IPS-NIHi7 (cell line): ENCODE measurements around the gene COASY.
"Not testable (repeated sequence)": the region's sequence is repeated elsewhere in the genome, so short reads cannot be mapped to it uniquely, and the experiment has no call there.

Experiments used
- DNase-seq: peaks from one replicate; pipeline ENCODE4 v3.0.0; 2012; ENCODE audit warnings: mixed read lengths; ENCODE audit errors: extremely low spot score

The COASY gene

DNA sequence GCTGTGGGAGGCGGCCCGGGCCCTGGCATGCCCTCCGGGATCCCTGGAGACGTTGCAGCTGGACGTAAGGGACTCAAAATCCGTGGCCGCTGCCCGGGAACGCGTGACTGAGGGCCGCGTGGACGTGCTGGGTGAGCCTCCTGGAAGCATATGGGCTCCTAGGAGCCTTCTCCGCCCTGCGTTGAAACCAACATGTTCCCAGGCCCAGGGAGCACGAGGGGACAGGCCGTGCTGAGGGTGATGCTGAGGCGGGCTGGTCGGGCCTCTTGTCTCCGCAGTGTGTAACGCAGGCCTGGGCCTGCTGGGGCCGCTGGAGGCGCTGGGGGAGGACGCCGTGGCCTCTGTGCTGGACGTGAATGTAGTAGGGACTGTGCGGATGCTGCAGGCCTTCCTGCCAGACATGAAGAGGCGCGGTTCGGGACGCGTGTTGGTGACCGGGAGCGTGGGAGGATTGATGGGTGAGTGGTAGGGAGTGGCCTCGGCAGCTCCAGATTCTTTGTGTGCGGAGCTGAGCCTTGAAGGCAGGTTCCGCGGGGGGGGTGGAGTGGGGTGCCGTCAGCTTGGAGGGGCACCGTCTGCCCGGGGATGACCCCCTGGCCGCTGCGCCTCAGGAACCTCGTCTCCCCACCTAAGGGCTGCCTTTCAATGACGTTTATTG lies 8.7 kb upstream of the COASY start:
- no peak for DNase-seq

DNA sequence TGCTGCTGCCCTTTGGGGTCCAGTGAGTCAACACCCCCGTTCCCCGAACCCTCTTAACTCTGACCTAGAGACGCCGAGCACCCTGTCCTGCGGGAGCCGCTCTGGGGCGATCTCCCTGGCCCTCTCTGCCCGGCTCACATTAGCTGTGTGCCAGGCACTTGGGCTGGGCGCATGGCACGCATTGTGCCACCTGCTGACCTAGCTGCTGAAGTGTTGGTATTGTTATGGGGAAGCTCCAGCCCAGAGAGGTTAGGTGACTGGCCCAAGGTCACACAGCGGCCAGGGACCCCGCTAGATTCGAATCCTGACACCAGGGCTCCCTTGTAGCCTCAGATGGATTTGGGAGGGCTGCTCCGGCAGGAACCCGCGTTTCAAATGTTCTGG lies 8.1 kb upstream of the COASY start:
- no peak for DNase-seq

- peak; percentile 88 for DNase-seq
These were observed 7.5 kb upstream of the COASY start for GRCh38 chr17:42554250-42555121.

GRCh38 chr17:42555122-42555622 lies 6.8 kb upstream of the COASY start:
- DNase-seq, result no peak

- not testable (repeated sequence) for DNase-seq
These were observed 5.9 kb upstream of the COASY start for GRCh38 chr17:42555961-42556617.

DNA sequence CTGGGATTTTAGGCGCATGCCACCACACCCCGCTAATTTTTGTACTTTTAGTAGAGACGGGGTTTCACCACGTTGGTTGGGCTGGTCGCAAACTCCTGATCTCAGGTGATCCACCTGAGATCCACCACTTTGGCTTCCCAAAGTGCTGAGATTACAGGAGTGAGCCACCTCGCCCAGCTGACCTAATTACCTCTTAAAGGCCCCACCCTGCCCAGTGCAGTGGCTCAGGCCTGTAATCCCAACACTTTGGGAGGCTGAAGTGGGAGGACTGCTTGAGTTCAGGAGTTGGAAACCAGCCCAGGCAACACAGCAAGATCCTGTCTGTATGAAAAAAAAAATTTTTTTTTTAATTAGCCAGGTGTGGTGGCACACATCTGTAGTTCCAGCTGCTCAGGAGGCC lies 2.9 kb upstream of the COASY start:
- no peak for DNase-seq

- DNase-seq, result no peak
These were observed 1.7 kb upstream of the COASY start for GRCh38 chr17:42560246-42560645.

- no peak for DNase-seq
These were observed 617 bp downstream of the COASY start for GRCh38 chr17:42562388-42563142.

DNA sequence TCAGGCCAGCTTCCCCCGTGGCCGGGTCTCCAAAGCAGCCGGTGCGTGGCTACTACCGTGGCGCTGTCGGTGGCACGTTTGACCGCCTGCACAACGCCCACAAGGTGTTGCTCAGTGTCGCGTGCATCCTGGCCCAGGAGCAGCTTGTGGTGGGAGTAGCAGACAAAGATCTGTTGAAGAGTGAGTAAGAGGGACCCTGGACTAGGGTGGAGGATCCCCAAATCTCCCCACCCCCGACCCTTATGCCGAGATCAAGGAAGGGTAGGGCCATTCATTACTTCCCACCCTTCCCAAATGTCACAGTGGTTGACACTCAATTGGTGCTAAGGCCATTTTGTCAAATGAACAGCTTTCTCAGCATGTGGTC lies 1.2 kb downstream of the COASY start:
- DNase-seq, result no peak

DNA sequence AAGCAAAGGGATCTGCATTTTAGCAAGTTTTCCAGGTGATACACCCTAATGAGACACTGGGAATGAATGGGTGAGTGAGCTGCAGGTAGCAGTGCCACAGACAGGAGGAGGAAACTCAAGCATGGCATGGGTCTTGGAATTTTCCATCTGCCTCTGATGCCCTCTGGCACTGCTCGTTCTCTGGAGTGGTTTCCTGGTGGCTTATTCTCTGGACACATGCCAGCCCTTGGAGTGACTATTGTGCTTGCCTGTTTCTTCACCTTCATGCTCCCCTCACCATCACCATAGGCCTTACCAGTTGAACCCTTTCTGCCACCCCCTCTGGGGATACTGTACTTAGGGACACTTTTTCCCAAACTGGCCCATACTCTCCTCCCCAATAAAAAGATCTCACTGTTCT lies 1.6 kb downstream of the COASY start:
- DNase-seq, result no peak

DNA sequence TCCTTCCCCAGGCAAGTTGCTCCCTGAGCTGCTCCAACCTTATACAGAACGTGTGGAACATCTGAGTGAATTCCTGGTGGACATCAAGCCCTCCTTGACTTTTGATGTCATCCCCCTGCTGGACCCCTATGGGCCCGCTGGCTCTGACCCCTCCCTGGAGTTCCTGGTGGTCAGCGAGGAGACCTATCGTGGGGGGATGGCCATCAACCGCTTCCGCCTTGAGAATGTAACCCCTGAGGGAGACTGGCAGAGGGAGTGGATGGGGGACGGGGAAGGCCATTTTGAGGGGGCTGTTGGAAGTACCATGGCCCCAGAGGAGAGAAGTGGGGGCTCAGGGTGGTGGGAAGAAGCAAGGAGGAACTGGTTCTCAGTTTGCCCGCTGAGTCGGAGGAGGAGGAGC lies 2.0 kb downstream of the COASY start:
- no peak for DNase-seq

DNA sequence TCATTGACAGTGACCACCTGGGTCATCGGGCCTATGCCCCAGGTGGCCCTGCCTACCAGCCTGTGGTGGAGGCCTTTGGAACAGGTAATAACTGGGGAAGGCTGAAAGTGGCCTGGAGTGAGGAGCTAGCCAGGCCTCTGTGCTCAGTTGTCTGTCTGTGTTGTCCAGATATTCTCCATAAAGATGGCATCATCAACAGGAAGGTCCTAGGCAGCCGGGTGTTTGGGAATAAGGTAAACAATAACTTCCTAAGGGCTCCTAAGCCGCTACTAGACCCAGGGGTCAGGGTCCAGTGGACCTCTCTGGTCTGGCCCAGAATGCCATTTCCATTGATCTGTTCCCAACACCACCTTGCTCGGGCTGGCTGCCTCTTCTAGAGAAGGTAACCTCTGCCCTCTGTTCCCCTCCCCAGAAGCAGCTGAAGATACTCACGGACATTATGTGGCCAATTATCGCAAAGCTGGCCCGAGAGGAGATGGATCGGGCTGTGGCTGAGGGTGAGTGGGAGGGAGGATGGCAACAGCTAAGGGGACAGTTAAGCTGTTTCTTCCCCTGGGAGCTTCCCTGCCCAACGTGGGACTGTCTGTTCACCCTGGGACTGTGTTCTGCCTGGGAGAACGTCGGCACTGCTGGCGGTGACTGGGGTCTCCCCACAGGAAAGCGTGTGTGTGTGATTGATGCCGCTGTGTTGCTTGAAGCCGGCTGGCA lies 3.0 kb downstream of the COASY start:
- DNase-seq, result no peak

- no peak for DNase-seq
These were observed 3.7 kb downstream of the COASY start for GRCh38 chr17:42565523-42566214.

GRCh38 chr17:42566215-42566882 lies 4.4 kb downstream of the COASY start:
- DNase-seq, result no peak

DNA sequence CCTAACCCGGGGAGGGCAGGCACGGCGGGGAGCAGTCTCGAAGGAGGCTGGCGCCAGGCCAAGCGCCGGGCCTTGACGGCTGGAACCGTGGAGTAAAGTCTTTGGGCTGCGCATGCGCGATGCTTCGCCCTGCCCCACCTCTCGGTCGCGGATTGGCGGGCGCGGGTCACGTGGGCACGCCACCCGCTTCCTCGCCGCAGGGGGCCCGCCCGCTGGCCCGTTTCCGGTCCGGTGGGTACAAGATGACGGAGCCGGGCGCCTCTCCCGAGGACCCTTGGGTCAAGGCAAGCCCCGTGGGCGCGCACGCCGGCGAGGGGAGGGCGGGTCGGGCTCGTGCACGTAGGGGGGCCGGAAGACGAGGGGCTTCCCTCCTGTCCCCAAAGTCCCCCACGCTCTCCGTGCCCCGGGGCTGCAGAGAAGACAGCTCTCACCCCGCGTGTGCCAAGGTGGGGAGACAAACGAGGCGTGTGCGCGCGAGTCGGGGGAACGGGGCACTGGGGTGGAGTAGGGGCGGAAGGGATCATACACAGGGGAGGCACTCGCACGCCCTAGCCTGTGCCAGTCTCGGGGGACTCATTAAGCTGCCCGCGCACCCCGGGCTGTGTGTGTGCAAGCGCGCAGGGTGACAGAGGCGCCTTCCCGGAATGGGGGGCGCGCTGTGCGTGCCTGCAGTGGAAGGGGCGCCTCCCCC lies 5.1 kb downstream of the COASY start, which contains the start of gene MLX:
TSS of gene MLX (plus strand) at position 218 of the 691 bp plus-strand sequence. CDS start at position 243, 25 bp downstream.
- peak; percentile 100 for DNase-seq

- DNase-seq, result no peak
These were observed 6.6 kb downstream of the COASY start for GRCh38 chr17:42568341-42569111.

DNA sequence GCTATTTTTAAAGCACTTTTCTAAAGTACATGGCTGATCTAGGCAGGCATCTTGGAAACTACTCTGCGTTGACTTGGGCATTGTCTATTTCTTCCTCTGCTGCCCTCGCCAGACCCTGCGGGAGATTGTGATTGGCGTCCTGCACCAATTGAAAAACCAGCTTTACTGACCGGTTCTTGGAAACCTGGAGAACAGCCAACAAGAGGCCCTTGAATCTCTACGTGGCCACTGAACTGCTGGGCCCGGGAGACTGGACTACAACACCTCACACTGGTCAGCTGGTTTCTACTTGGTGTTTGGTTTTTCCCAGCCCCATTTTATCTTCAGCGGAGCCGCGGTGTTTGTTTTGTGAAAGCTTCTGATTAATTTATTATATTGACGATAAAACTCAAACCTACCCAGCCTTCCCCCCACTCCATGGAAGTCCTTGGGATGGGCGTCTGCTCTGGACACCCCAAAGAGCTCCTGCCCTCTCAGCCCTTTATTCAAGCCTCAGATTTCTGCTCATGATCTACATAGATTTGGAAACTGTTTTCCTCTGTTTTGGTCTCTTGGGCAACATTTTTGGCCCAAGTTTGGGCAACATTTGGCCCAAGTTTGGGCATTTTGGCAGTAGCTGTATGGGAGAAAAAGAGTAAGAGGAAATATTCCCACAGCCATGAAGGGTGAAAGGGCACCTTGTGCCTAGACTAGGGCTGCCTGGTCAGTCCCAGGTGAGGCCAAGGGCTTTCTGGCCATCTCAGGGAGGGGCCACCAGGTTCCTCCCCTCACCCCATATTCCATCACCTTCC lies 9.7 kb downstream of the COASY start:
- no peak for DNase-seq

DNA sequence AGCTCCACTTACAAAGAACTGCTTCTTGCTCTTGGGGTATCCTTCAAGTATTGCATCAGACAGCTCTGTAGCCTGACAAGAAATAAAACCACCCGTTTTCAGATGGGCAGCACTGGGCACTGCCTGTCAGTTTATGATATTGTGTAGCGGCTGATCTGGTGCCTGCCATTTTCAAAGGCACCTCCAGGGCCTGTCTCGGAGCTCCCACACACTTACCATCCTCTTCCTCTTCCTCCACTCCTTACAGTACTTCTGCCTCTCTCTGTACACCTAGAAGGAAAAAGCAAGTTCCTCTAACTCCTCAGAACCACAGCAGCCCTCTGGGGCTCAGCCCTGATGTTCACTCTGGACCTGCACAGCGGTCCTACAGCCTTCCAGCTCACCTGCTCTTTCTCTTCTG lies 11.1 kb downstream of the COASY start:
- DNase-seq, result no peak
